ENCODE measurements around the gene CDC42SE1. TPM values are rescaled to one million over a fixed set of nuclear protein-coding genes. Genes with fewer than 3 reads are reported as not detected.

CDC42SE1 gene
- total and polyA plus RNA-seq, 9 of the 15 experiments (the other 6 are each of a cell fraction or from before 2014, with no cell fraction given) = 78.1 to 189 (median 114) TPM

DNA sequence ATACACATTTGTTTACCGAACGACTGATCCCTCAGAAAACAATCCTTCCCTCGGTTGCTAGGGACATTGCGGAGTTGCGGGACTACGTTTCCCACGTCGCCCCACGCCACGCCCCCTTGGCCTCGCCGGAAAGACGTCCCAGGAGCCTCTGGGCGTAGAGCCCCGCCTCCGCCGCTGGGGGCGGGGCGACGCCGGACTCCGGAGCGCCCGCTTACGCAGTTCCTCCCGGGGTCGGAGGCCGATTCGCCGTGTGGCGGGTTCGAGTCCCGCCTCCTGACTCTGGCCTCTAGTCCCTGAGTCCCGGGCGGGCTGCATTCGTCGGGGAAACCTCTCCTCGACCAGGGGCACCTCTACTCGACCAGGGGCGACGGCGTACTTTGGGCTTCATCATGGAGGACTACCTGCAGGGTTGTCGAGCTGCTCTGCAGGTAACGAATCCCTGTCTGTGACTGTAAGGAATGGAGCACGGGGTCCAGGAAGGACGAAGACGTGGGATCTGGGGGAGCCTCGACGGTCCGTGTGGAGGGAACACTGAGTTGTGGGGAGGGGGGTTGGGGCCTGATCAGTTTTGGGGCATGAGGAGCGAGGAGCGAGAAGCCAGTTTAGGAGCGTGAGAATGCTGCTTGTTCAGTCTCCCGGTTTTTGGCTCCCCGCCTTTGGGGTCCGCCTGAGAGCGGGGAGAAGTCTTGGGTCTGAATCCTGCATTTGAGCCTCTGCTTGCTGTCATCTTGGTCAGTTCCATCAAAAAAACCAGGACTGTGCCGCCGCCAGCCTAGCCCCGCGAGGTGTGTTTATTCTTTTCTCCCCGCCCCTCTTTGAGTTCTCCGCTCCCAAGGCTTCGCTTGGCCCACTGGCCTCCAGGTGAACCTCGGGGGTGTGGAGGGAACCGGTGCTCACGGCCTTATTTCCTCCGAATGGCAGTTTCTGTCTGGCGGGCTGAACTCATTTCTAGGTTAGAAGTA, 50.9 kb downstream of the CDC42SE1 start, which contains the start of gene PRUNE1 (continued):
- TF ChIP-seq, protein P1, sequence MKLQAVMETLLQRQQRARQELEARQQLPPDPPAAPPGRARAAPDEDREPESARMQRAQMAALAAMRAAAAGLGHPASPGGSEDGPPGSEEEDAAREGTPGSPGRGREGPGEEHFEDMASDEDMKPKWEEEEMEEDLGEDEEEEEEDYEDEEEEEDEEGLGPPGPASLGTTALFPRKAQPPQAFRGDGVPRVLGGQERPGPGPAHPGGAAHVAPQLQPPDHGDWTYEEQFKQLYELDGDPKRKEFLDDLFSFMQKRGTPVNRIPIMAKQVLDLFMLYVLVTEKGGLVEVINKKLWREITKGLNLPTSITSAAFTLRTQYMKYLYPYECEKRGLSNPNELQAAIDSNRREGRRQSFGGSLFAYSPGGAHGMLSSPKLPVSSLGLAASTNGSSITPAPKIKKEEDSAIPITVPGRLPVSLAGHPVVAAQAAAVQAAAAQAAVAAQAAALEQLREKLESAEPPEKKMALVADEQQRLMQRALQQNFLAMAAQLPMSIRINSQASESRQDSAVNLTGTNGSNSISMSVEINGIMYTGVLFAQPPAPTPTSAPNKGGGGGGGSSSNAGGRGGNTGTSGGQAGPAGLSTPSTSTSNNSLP (IDR thresholded peaks at IDR 0.05; ENCODE audit: borderline replicate concordance, low read depth, low read length) = no peak
- TF ChIP-seq SOX6 (IDR thresholded peaks at IDR 0.05) (peak; percentile 81), ZNF780A (CRISPR knock-in tag; IDR thresholded peaks at IDR 0.05) (no peak), ZNF830 (CRISPR knock-in tag; IDR thresholded peaks at IDR 0.05) (no peak), LARP7 (IDR thresholded peaks at IDR 0.05) (peak; percentile 95), TRIM28 (IDR thresholded peaks at IDR 0.05) (peak; percentile 55; the same call in 1 of the 2 replicates), SRF (CRISPR knock-in tag; IDR thresholded peaks at IDR 0.05) (peak in 1 of 2 experiments; percentile 21; a peak in 1 of 4 replicates), CBX8 (IDR thresholded peaks at IDR 0.05; ENCODE audit: borderline replicate concordance, extremely low read depth, low read depth, low read length, poor library complexity, severe bottlenecking) (no peak), C11orf30 (IDR thresholded peaks at IDR 0.05; ENCODE audit: low read depth) (no peak), USF2 (CRISPR knock-in tag; IDR thresholded peaks at IDR 0.05) (no peak), POLR2H (tag; IDR thresholded peaks at IDR 0.05; ENCODE audit: low read depth) (no peak), RFX7 (CRISPR knock-in tag; IDR thresholded peaks at IDR 0.05) (no peak), HOMEZ (CRISPR knock-in tag; IDR thresholded peaks at IDR 0.05) (no peak), SMARCA4 (IDR thresholded peaks at IDR 0.05) (no peak), CGGBP1 (CRISPR knock-in tag; IDR thresholded peaks at IDR 0.05) (no peak), ZBTB17 (CRISPR knock-in tag; IDR thresholded peaks at IDR 0.05) (peak; percentile 45; the same call in 1 of the 2 replicates)

Measured in K562 (cell line).